ENCODE data around the gene ENDOG. TPM values are rescaled to one million over a fixed set of nuclear protein-coding genes. Genes with fewer than 3 reads are reported as not detected.

The ENDOG gene
- total and polyA plus RNA-seq, 2 donors (not counting 1 experiment from before 2014, with no cell fraction given): 5.2 to 15.5 TPM

GRCh38 chr9:128836509-128837145 lies 18.3 kb downstream of the ENDOG start:
- Histone ChIP-seq H3K9me3 (ENCODE audit: control insufficient read depth, insufficient read depth, low read depth, low read length) (no peaks in the 10 kb centered on the region), H3K27ac (ENCODE audit: insufficient read depth, low read length) (no peak overlapping the region), H3K4me1 (ENCODE audit: control insufficient read depth, extremely low read depth, insufficient read depth, low read length) (no peaks in the 10 kb centered on the region), H3K36me3 (ENCODE audit: control insufficient read depth, insufficient read depth, low read length) (peaks cover 3% of the 10 kb centered on the region), H3K79me2 (ENCODE audit: control insufficient read depth, insufficient read depth, low read length) (no peaks in the 10 kb centered on the region), H4K20me1 (ENCODE audit: control insufficient read depth, extremely low read depth, insufficient read depth, low read length) (no peaks in the 10 kb centered on the region), H2AFZ (ENCODE audit: low read length) (no peak overlapping the region), H3K4me2 (ENCODE audit: extremely low read depth, insufficient read depth, low read length) (no peak overlapping the region), H3K9ac (ENCODE audit: insufficient read depth, low read length) (no peak overlapping the region), H3K4me3 (replicated peaks in 1 of 4; ENCODE audit: control extremely low read depth in 1 of 4, insufficient read depth in 1 of 4, low read depth in 3 of 4, low read length in 4 of 4) (no peak overlapping the region), H3K27me3 (ENCODE audit: control insufficient read depth, insufficient read depth, low read length) (no peaks in the 10 kb centered on the region)
- no peak for DNase-seq (ENCODE audit: low read depth in 2 of 2)
- no peak for TF ChIP-seq CTCF (conservative IDR thresholded peaks at IDR 0.05 in 1 of 2, IDR thresholded peaks at IDR 0.05 in 1 of 2; ENCODE audit: low read depth in 1 of 2, low read length in 2 of 2)
- no peak for TF ChIP-seq EZH2 (IDR thresholded peaks at IDR 0.05; ENCODE audit: low read length, missing control alignments)

GRCh38 chr9:128838338-128838737 lies 20.0 kb downstream of the ENDOG start:
- no peak overlapping the region for H3K4me2 ChIP-seq (ENCODE audit: extremely low read depth, insufficient read depth, low read length)
- H2AFZ ChIP-seq (ENCODE audit: low read length): no peak overlapping the region
- TF ChIP-seq EZH2 (IDR thresholded peaks at IDR 0.05; ENCODE audit: low read length, missing control alignments): no peak
- TF ChIP-seq CTCF (conservative IDR thresholded peaks at IDR 0.05 in 1 of 2, IDR thresholded peaks at IDR 0.05 in 1 of 2; ENCODE audit: low read depth in 1 of 2, low read length in 2 of 2): no peak
- no peaks in the 10 kb centered on the region for H3K4me1 ChIP-seq (ENCODE audit: control insufficient read depth, extremely low read depth, insufficient read depth, low read length)
- no peaks in the 10 kb centered on the region for H3K27me3 ChIP-seq (ENCODE audit: control insufficient read depth, insufficient read depth, low read length)
- H3K27ac ChIP-seq (ENCODE audit: insufficient read depth, low read length): no peak overlapping the region
- no peaks in the 10 kb centered on the region for H3K9me3 ChIP-seq (ENCODE audit: control insufficient read depth, insufficient read depth, low read depth, low read length)
- peaks cover 3% of the 10 kb centered on the region for H3K36me3 ChIP-seq (ENCODE audit: control insufficient read depth, insufficient read depth, low read length)
- no peaks in the 10 kb centered on the region for H3K79me2 ChIP-seq (ENCODE audit: control insufficient read depth, insufficient read depth, low read length)
- no peak for DNase-seq (ENCODE audit: low read depth in 2 of 2)
- H3K4me3 ChIP-seq (replicated peaks in 1 of 4; ENCODE audit: control extremely low read depth in 1 of 4, insufficient read depth in 1 of 4, low read depth in 3 of 4, low read length in 4 of 4): no peak overlapping the region
- H4K20me1 ChIP-seq (ENCODE audit: control insufficient read depth, extremely low read depth, insufficient read depth, low read length): no peaks in the 10 kb centered on the region
- H3K9ac ChIP-seq (ENCODE audit: insufficient read depth, low read length): no peak overlapping the region

- Histone ChIP-seq H3K9me3 (ENCODE audit: control insufficient read depth, insufficient read depth, low read depth, low read length) (no peaks in the 10 kb centered on the region), H3K27me3 (ENCODE audit: control insufficient read depth, insufficient read depth, low read length) (no peaks in the 10 kb centered on the region), H3K9ac (ENCODE audit: insufficient read depth, low read length) (no peak overlapping the region), H2AFZ (ENCODE audit: low read length) (no peak overlapping the region), H3K4me2 (ENCODE audit: extremely low read depth, insufficient read depth, low read length) (no peak overlapping the region), H3K36me3 (ENCODE audit: control insufficient read depth, insufficient read depth, low read length) (peaks cover under 1% of the 10 kb centered on the region), H3K4me3 (replicated peaks in 1 of 4; ENCODE audit: control extremely low read depth in 1 of 4, insufficient read depth in 1 of 4, low read depth in 3 of 4, low read length in 4 of 4) (no peak overlapping the region), H3K4me1 (ENCODE audit: control insufficient read depth, extremely low read depth, insufficient read depth, low read length) (no peaks in the 10 kb centered on the region), H4K20me1 (ENCODE audit: control insufficient read depth, extremely low read depth, insufficient read depth, low read length) (no peaks in the 10 kb centered on the region), H3K27ac (ENCODE audit: insufficient read depth, low read length) (no peak overlapping the region), H3K79me2 (ENCODE audit: control insufficient read depth, insufficient read depth, low read length) (no peaks in the 10 kb centered on the region)
- no peak for TF ChIP-seq EZH2 (IDR thresholded peaks at IDR 0.05; ENCODE audit: low read length, missing control alignments)
- TF ChIP-seq CTCF (conservative IDR thresholded peaks at IDR 0.05 in 1 of 2, IDR thresholded peaks at IDR 0.05 in 1 of 2; ENCODE audit: low read depth in 1 of 2, low read length in 2 of 2): no peak
- no peak for DNase-seq (ENCODE audit: low read depth in 2 of 2)
These were observed 22.2 kb downstream of the ENDOG start for GRCh38 chr9:128840524-128840923.
